ENCODE results near the gene FITM1.

DNA sequence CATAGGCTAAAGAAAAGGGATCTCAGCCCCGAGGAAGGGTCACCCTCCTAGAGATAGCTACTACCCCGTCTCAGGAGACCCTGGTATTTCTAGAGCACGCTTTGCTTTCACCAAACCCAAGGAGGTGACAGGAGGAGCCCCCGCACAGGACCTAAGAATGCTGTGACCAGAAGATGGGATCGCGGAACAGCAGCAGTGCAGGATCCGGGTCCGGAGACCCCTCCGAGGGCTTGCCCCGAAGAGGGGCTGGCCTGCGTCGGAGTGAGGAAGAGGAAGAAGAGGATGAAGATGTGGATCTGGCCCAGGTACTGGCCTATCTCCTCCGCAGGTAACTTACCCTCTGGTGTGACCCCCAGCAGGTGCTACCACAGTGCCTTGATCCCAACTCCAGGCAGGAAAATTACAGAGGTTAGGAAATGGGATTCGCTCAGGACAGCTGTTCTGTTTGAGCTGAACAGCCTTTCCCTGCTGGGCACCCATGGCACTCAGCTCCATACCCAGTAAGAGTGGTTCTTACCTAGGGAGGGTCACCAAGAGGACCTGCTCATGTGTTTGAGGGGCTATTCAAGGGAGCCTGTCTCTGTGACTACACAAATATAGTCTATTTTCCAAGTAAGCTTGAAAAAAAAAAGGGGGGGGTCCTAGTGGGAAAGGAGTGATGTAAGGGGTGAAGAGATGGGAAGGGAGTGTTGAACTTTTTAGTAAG lies 14.9 kb upstream of the FITM1 start:
- TF ChIP-seq EP300 (IDR thresholded peaks at IDR 0.05; ENCODE audit: borderline replicate concordance) (no peak), CEBPB (IDR thresholded peaks at IDR 0.05) (no peak), YY1 (IDR thresholded peaks at IDR 0.05; ENCODE audit: low read depth) (no peak), ZBTB7A (IDR thresholded peaks at IDR 0.05; ENCODE audit: low read depth) (no peak; the same call in 1 of the 2 replicates), NFIC (IDR thresholded peaks at IDR 0.05) (no peak), TAF1 (IDR thresholded peaks at IDR 0.05; ENCODE audit: low read depth) (no peak), MAX (IDR thresholded peaks at IDR 0.05) (no peak), RAD21 (IDR thresholded peaks at IDR 0.05; ENCODE audit: low read depth) (no peak), FOXM1 (IDR thresholded peaks at IDR 0.05; ENCODE audit: borderline replicate concordance, low read depth) (no peak), CREB1 (IDR thresholded peaks at IDR 0.05; ENCODE audit: low read depth) (no peak), USF1 (IDR thresholded peaks at IDR 0.05) (no peak)
- TF ChIP-seq, protein P1, sequence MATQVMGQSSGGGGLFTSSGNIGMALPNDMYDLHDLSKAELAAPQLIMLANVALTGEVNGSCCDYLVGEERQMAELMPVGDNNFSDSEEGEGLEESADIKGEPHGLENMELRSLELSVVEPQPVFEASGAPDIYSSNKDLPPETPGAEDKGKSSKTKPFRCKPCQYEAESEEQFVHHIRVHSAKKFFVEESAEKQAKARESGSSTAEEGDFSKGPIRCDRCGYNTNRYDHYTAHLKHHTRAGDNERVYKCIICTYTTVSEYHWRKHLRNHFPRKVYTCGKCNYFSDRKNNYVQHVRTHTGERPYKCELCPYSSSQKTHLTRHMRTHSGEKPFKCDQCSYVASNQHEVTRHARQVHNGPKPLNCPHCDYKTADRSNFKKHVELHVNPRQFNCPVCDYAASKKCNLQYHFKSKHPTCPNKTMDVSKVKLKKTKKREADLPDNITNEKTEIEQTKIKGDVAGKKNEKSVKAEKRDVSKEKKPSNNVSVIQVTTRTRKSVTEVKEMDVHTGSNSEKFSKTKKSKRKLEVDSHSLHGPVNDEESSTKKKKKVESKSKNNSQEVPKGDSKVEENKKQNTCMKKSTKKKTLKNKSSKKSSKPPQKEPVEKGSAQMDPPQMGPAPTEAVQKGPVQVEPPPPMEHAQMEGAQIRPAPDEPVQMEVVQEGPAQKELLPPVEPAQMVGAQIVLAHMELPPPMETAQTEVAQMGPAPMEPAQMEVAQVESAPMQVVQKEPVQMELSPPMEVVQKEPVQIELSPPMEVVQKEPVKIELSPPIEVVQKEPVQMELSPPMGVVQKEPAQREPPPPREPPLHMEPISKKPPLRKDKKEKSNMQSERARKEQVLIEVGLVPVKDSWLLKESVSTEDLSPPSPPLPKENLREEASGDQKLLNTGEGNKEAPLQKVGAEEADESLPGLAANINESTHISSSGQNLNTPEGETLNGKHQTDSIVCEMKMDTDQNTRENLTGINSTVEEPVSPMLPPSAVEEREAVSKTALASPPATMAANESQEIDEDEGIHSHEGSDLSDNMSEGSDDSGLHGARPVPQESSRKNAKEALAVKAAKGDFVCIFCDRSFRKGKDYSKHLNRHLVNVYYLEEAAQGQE (IDR thresholded peaks at IDR 0.05; ENCODE audit: low read depth), result no peak

Data from Ishikawa (cell line).